Small intestine (tissue), 7 donors: ENCODE results near the gene SH3BP5. TPM values are rescaled to one million over a fixed set of nuclear protein-coding genes. Genes with fewer than 3 reads are reported as not detected.

ENCODE experiments used
- DNase-seq, 2 donors: peaks; one replicate each; pipeline versions ENCODE4 v3.0.0 to v3.0.0-alpha.2; 2013
- FAIRE-seq: peaks from 2 replicates; lab custom pipeline; 2012; peaks lifted over from hg19 to GRCh38; lab: Jason Lieb, UNC
- H3K27ac ChIP-seq, 3 donors: one replicate each; pipeline ENCODE4 v1.5.1; 2013; ENCODE audit warnings: low read length in 2 of 3, mild to moderate bottlenecking in 2 of 3, control low read depth in 1 of 3, inconsistent platforms in 1 of 3, low read depth in 1 of 3, moderate library complexity in 1 of 3
- H3K27me3 ChIP-seq, 3 donors: one replicate each; pipeline ENCODE4 v1.6.1; 2013; ENCODE audit warnings: low read length in 3 of 3, inconsistent platforms in 1 of 3; ENCODE audit not compliant: control insufficient read depth in 3 of 3, insufficient read depth in 3 of 3
- H3K36me3 ChIP-seq, 3 donors: one replicate each; pipeline ENCODE4 v1.6.1; 2013; ENCODE audit warnings: low read length in 3 of 3, inconsistent platforms in 1 of 3, low read depth in 1 of 3, mild to moderate bottlenecking in 1 of 3, moderate library complexity in 1 of 3; ENCODE audit not compliant: control insufficient read depth in 3 of 3, insufficient read depth in 2 of 3
- H3K4me1 ChIP-seq, 3 donors: one replicate each; pipeline ENCODE4 v1.6.1; 2013; ENCODE audit warnings: low read length in 2 of 3, inconsistent platforms in 1 of 3, low read depth in 1 of 3, mild to moderate bottlenecking in 1 of 3, moderate library complexity in 1 of 3; ENCODE audit not compliant: control insufficient read depth in 3 of 3, insufficient read depth in 2 of 3
- H3K4me3 ChIP-seq, 3 donors: one replicate each; pipeline ENCODE4 v1.5.1; 2013; ENCODE audit warnings: low read length in 3 of 3, control low read depth in 1 of 3, inconsistent platforms in 1 of 3, low read depth in 1 of 3, mild to moderate bottlenecking in 1 of 3, moderate library complexity in 1 of 3
- H3K9me3 ChIP-seq, 2 donors: one replicate each; pipeline ENCODE4 v1.6.1; 2013; ENCODE audit warnings: low read depth in 1 of 2, low read length in 1 of 2; ENCODE audit not compliant: control insufficient read depth in 2 of 2, insufficient read depth in 1 of 2
- WGBS, 3 donors: extraction: QIAGEN DNeasy Blood & Tissue Kit; methylation state at CpG; one replicate each; pipeline ENCODE4 v1.1.7; 2013; 5-methylcytosine and 5-hydroxymethylcytosine counted together
- polyA plus RNA-seq, 4 donors: library from polyadenylated mRNA; stranded (reverse) in 3 of 4; unstranded in 1 of 4; fragments of 200-250 nt in 3 of 4; fragments of 120-200 nt in 1 of 4; gene quantifications; one replicate each; pipeline versions ENCODE4 v1.2.1 to v1.2.3, GENCODE V29; 2013
- donor health status: healthy with polysubstance abuse.
- donor health status: control.
- donor health status: control.
- donor health status: Bipolar disorder and iron deficiency.
- donor health status: healthy.

Gene SH3BP5
- polyA plus RNA-seq, 4 donors, result 4.9 to 24.0 (median 10.1) TPM

DNA sequence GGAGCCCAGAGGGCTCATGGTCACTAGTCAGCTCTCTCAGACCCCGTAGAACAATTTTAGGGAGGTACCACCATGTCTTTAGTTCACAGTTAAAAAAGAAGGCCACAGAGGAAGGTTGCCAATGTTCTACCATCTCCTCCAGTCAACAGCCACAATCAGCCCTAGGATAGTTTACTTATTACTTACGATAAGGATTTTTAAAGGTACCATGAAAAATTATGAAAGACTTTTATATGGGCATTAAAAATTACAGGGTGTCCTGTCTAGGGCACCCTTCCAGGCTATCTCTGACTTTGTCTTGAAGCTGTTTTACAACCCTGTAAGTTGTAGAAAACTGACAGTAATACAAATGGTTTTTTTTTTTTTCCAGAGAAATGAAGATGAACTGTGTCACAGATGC is 68.5 kb downstream of the SH3BP5 start:
- Histone ChIP-seq H3K9me3 (no peaks in the 10 kb centered on the region), H3K36me3 (peaks cover 0 to 11% (median 2%) of the 10 kb centered on the region in 3 donors), H3K27ac (no peak overlapping the region), H3K4me3 (no peak overlapping the region), H3K27me3 (no peaks in the 10 kb centered on the region), H3K4me1 (peaks cover 0 to 4% (median 0%) of the 10 kb centered on the region in 3 donors)
- DNase-seq, result no peak
- WGBS, 3 donors, result 26 to 54% (median 34%) methylated on average over 2 of the region's 2 CpGs
- FAIRE-seq, result no peak

DNA sequence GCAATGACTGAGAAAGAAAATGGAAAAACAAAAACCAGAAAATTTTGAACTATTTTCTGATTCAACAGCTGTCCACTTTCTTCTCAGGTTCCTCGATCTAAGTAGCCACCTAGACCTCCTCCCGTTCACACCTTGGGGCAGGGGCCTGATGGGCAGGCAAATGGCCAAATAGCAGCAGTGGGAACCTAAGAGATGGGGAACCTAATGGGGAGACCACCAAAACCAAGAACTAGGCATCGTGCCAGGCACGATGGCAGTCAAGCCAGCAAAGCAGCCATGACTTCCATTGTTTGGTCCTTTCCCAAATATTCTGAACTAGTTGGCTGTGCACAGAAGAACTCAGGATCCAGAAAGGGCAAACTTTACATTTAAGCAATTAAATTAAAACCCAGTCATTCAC is 69.3 kb downstream of the SH3BP5 start:
- Histone ChIP-seq H3K27ac (no peak overlapping the region), H3K9me3 (no peaks in the 10 kb centered on the region), H3K4me1 (peaks cover 0 to under 1% (median 0%) of the 10 kb centered on the region in 3 donors), H3K4me3 (no peak overlapping the region), H3K36me3 (peaks cover 0 to 15% (median 2%) of the 10 kb centered on the region in 3 donors), H3K27me3 (no peaks in the 10 kb centered on the region)
- FAIRE-seq (no peak), DNase-seq (no peak)
- 83 to 95% (median 90%) methylated on average over 4 of the region's 4 CpGs for WGBS, 3 donors

DNA sequence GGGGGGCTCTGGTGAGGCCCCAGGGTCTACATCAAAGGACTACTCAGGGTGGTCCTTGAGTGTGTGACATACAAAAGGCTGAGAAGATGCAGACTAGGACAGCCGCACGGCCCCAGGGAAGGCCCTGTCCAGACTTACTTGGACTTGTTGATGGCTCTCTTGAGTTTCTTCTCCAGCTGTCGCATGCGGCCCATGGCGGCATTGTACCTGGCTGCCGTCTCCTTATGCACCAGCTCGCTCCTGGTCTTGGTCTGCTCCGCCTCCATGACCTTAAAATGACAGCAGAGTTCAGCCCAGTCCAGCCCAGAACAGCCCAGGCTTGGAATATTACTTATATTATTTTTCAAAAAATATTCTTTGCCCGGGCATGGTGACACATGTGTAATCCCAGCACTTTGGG is 70.4 kb downstream of the SH3BP5 start:
- no peak for DNase-seq
- no peaks in the 10 kb centered on the region for H3K4me1 ChIP-seq
- no peak overlapping the region for H3K27ac ChIP-seq
- WGBS, 3 donors, result 95 to 97% (median 97%) methylated on average over 9 of the region's 9 CpGs
- H3K9me3 ChIP-seq, result no peaks in the 10 kb centered on the region
- no peak for FAIRE-seq
- H3K4me3 ChIP-seq, result peak overlapping the region in 1 of 3 donors; percentile 2
- H3K36me3 ChIP-seq, result peaks cover 4 to 17% (median 5%) of the 10 kb centered on the region in 3 donors
- no peaks in the 10 kb centered on the region for H3K27me3 ChIP-seq

DNA sequence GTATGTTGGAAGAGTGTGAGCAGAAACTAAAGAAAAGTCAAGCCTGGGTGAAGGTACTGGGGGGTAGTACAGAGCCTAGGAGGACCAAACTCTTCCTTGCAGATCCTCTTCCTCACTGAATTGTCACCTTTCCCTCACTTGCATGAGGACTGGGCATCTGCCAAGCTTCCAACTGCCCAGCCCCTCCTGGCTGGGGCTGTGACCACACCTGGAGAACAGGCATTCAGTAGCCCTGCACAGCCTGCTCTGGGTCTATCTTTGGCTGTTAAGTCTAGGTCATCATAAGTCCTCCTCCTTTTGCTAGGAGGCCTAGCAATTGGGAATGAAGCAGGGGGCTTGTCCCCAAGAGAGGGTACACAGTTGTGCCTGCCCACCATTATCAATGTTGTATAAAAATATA is 71.1 kb downstream of the SH3BP5 start:
- DNase-seq, result no peak
- FAIRE-seq, result no peak
- peaks cover 4 to 23% (median 10%) of the 10 kb centered on the region in 3 donors for H3K36me3 ChIP-seq
- no peaks in the 10 kb centered on the region for H3K27me3 ChIP-seq
- H3K4me1 ChIP-seq, result no peaks in the 10 kb centered on the region
- H3K27ac ChIP-seq, result no peak overlapping the region
- H3K9me3 ChIP-seq, result no peaks in the 10 kb centered on the region
- no peak overlapping the region for H3K4me3 ChIP-seq

DNA sequence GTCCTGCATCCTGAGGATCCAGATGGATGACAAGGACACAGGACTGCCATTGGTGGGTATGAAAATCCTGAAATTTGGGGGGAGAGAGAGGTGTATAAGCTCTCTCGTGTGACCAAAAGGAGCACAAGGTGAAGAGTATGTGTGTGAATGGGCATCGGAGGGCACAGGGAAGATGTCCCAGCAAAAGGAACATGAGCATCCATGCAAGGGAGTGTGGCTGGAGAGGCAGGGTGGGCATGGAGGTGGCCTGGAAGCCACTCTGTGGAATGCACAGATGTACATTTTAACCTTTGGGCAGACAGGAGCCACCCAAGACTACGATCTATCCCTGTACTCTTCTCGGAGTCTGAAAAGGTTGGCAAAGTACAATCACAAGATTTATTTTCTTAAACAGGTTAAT is 71.9 kb downstream of the SH3BP5 start:
- Histone ChIP-seq H3K36me3 (peaks cover 6 to 26% (median 15%) of the 10 kb centered on the region in 3 donors), H3K27ac (no peak overlapping the region), H3K9me3 (no peaks in the 10 kb centered on the region), H3K4me3 (no peak overlapping the region), H3K27me3 (no peaks in the 10 kb centered on the region), H3K4me1 (no peaks in the 10 kb centered on the region)
- 89 to 97% (median 94%) methylated on average over 4 of the region's 4 CpGs for WGBS, 3 donors
- FAIRE-seq (no peak), DNase-seq (no peak)

DNA sequence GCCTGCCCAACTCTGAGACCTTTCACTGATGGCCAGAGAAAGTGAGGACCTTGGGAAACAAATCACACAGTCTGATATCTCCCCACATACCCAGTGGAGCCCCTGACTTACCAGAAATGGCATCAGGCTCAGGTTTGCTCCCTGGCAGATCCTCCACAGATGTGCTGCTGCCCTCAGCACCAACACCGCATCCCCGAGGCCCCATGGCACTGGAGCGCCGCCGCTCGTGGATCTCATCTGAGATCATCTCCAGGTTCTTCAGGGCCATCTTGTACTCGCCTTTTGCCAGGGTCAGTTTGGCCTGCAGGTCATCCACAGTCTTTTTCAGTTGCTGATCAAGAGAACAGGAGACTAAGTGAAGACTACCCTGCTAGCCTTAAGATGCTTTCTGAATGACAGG is 73.7 kb downstream of the SH3BP5 start:
- Histone ChIP-seq H3K4me1 (no peaks in the 10 kb centered on the region), H3K27ac (no peak overlapping the region), H3K9me3 (no peaks in the 10 kb centered on the region), H3K27me3 (no peaks in the 10 kb centered on the region), H3K4me3 (no peak overlapping the region), H3K36me3 (peaks cover 8 to 34% (median 16%) of the 10 kb centered on the region in 3 donors)
- no peak for DNase-seq
- FAIRE-seq, result no peak
- WGBS, 3 donors, result 96 to 98% (median 98%) methylated on average over 7 of the region's 7 CpGs

DNA sequence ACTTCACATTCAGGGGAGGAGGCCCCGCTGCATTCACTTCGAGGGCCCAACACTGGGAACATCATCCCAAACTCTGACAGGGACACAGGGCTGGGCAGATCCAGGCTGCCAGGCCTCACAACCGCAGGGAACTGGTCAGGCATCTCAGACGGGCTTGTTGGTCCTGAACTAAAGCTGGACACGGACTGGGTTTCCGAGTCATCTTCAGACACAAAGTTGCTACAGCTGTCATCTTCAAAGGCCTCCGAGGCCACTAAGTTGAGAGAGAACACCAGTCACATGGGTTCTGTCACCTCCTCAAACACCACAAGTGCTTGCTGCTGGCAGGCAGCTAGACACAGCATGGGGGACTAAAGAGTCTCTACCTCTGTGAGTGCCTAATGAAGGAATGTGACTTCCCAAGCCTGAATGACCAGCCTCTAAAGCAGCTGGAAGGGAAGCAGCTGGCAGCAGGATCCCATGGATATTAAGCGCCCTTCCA is 75.5 kb downstream of the SH3BP5 start:
- no peak for FAIRE-seq
- H3K36me3 ChIP-seq, result peaks cover 8 to 36% (median 18%) of the 10 kb centered on the region in 3 donors
- H3K27me3 ChIP-seq, result no peaks in the 10 kb centered on the region
- no peak overlapping the region for H3K4me3 ChIP-seq
- H3K4me1 ChIP-seq, result no peaks in the 10 kb centered on the region
- H3K9me3 ChIP-seq, result no peaks in the 10 kb centered on the region
- DNase-seq, result no peak
- 87 to 96% (median 94%) methylated on average over 8 of the region's 8 CpGs for whole genome bisulfite sequencing, 3 donors
- peak overlapping the region in 1 of 3 donors; percentile 37 for H3K27ac ChIP-seq

DNA sequence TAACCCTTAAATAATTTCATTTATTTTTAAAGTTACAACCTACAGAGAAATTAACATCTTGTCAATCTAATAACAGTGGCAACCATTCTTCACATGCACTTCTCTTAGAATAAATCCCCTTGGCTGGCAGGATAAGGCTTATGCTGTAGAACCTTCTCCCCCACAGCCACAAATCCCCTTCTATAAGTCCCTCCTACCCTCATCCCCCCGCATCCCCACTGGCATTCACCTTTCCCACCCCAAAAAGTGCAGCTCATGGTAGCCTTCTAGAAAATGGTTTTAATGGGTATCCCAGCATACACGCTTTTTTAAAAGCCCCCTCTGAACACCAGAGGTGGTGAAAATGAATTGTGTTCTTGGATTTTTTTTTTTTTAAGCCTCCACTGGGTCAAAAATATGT is 77.2 kb downstream of the SH3BP5 start:
- H3K36me3 ChIP-seq, result peaks cover 15 to 36% (median 17%) of the 10 kb centered on the region in 3 donors
- 94 to 95% (median 94%) methylated on average over 2 of the region's 2 CpGs for WGBS, 3 donors
- no peak for FAIRE-seq
- no peaks in the 10 kb centered on the region for H3K9me3 ChIP-seq
- H3K27ac ChIP-seq, result no peak overlapping the region
- no peaks in the 10 kb centered on the region for H3K27me3 ChIP-seq
- H3K4me1 ChIP-seq, result no peaks in the 10 kb centered on the region
- DNase-seq, result no peak
- no peak overlapping the region for H3K4me3 ChIP-seq
